PFSK-1 (cell line): ENCODE measurements around the gene KRT86.

ENCODE experiments used
- FOXP2 ChIP-seq: optimal IDR thresholded peaks from 2 replicates; pipeline ENCODE3; 2011; ENCODE audit warnings: borderline replicate concordance, control low read depth, inconsistent platforms; ENCODE audit not compliant: insufficient read depth; ENCODE audit errors: extremely low read length, extremely low read depth
- POLR2AphosphoS5 ChIP-seq: IDR thresholded peaks from 2 replicates; pipeline ENCODE4 v1.6.1; 2012; ENCODE audit warnings: low read depth, mild to moderate bottlenecking, control low read depth, low read length, moderate library complexity
- SIN3A ChIP-seq: IDR thresholded peaks from 2 replicates; pipeline ENCODE4 v1.6.1; 2012; ENCODE audit warnings: mild to moderate bottlenecking, low read length, moderate library complexity, borderline replicate concordance; ENCODE audit not compliant: insufficient read depth
- TAF1 ChIP-seq: IDR thresholded peaks from 2 replicates; pipeline ENCODE4 v1.6.1; 2012; ENCODE audit warnings: low read length, control low read depth, borderline replicate concordance; ENCODE audit not compliant: insufficient read depth
- TF ChIP-seq, protein P1 (sequence below), 2 experiments: IDR thresholded peaks; 2 replicates each; pipeline versions ENCODE4 v1.6.1 to v1.8.0; 2011 to 2012; ENCODE audit warnings: low read depth in 2 of 2, low read length in 2 of 2, control low read depth in 1 of 2, inconsistent platforms in 1 of 2, mild to moderate bottlenecking in 1 of 2, moderate library complexity in 1 of 2; ENCODE audit not compliant: insufficient read depth in 1 of 2

Gene KRT86

DNA sequence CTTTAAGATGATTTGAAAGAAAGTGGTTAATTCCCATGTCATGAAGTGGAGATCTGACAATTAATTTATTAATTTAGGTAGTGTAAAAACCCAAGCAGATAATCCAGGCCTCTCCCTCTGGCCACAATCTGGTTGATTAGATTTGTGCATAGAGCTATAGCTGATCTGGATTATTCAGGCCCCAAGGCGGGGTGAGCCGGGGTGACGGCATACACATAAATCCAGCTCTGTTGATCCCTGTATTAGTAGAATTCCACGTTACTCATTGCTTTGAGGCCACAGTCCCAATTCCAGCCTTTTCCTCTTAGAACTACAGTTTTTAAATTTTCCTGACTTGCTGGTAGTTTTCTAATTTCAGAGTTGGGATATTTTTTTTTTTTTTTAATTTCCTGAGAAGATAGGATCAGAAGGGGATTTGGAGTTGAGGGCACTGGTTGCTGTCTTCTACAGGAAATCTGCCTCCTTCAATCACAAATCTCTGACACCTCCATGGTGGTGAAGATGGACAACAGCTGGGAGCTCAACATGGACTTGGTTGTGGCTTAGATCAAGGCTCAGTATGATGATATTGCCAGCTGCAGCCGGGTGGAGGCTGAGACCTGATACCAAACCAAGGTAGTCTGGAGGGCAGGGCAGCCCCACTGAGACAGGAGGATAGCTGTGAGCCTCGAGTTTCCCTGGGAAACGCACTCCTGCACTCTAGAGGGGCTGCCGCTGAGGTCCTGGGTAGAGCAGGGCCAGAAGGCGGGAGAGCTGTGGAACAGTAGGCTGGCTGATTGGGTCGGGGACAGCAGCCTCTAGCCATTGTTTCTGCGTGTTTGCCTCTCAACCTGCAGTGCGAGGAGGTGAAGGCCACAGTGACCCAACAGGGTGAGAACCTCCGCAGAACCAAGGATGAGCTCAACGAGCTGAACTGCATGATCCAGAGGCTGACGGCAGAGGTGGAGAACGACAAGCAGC is 73.4 kb downstream of the KRT86 start:
- TF ChIP-seq TAF1 (no peak), POLR2AphosphoS5 (no peak), SIN3A (no peak), FOXP2 (no peak)
- TF ChIP-seq, protein P1, sequence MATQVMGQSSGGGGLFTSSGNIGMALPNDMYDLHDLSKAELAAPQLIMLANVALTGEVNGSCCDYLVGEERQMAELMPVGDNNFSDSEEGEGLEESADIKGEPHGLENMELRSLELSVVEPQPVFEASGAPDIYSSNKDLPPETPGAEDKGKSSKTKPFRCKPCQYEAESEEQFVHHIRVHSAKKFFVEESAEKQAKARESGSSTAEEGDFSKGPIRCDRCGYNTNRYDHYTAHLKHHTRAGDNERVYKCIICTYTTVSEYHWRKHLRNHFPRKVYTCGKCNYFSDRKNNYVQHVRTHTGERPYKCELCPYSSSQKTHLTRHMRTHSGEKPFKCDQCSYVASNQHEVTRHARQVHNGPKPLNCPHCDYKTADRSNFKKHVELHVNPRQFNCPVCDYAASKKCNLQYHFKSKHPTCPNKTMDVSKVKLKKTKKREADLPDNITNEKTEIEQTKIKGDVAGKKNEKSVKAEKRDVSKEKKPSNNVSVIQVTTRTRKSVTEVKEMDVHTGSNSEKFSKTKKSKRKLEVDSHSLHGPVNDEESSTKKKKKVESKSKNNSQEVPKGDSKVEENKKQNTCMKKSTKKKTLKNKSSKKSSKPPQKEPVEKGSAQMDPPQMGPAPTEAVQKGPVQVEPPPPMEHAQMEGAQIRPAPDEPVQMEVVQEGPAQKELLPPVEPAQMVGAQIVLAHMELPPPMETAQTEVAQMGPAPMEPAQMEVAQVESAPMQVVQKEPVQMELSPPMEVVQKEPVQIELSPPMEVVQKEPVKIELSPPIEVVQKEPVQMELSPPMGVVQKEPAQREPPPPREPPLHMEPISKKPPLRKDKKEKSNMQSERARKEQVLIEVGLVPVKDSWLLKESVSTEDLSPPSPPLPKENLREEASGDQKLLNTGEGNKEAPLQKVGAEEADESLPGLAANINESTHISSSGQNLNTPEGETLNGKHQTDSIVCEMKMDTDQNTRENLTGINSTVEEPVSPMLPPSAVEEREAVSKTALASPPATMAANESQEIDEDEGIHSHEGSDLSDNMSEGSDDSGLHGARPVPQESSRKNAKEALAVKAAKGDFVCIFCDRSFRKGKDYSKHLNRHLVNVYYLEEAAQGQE (IDR thresholded peaks at IDR 0.05; ENCODE audit: insufficient read depth in 1 of 2, low read depth in 2 of 2, low read length in 2 of 2) = no peak

DNA sequence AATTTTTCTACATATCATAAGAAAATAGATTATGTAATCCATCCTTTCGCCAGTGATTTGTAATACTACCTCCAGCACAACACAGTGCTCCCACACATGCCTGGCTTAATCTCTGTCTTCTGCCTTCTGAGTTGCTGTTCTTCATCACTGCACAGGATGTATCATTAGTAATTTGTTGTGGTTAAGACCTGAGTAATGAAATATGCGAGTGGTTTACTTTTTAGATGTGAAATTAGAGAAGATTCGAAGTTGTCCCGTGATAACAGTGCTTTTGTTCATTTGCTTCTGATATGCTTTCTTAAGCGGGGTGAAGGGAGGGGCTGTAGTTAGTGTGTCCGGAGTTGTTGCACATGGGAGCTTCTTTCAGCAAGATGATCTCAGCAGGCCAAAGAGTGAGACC is 74.8 kb downstream of the KRT86 start:
- TF ChIP-seq POLR2AphosphoS5 (no peak), SIN3A (no peak), FOXP2 (no peak), TAF1 (no peak)
- TF ChIP-seq, protein P1 (IDR thresholded peaks at IDR 0.05; ENCODE audit: insufficient read depth in 1 of 2, low read depth in 2 of 2, low read length in 2 of 2) = no peak

DNA sequence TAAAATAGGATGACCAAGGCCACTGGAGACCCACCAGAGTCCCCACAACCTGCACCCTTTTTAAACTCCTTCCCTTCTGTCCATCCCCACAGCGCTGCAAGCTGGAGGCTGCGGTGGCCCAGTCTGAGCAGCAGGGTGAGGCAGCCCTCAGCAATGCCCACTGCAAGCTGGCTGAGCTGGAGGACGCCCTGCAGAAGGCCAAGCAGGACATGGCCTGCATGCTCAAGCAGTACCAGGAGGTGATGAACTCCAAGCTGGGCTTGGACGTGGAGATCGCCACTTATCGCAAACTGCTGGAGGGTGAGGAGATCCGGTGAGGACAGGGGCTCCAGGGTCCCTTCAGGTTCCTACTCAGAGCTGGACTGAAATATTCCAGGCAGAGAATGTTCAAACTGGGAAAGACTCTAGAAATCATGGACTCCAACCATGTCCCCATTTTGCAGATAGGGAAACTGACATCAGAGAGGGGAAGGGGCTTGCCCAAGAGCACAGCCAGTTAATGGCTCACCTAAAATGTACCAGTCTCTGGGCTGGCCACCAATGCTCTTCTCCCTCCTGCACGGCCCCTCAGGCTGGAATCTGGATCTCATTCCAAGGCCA is 75.7 kb downstream of the KRT86 start:
- TF ChIP-seq SIN3A (no peak), TAF1 (no peak), FOXP2 (no peak), POLR2AphosphoS5 (no peak)
- TF ChIP-seq, protein P1 (IDR thresholded peaks at IDR 0.05; ENCODE audit: insufficient read depth in 1 of 2, low read depth in 2 of 2, low read length in 2 of 2) = no peak

DNA sequence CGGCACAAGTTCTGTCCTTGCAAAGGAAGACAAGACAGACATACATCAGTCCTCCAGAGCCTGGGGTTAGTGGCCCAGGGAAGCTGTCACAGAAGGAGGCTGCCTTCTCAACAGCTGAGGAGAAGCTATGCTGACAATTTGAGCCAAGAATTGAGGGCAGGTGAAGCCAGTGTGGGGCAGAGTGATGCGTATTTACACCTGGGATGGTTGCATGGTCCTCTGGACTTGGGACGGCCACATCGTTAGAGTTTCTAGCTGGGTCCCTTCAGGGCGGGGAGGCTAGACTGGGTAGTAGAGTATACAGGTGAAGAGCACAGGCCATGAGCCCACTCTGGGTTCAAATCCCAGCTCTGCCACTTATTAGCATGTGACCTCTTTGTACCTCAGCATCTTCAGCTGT is 76.3 kb downstream of the KRT86 start:
- TF ChIP-seq, protein P1 (IDR thresholded peaks at IDR 0.05; ENCODE audit: insufficient read depth in 1 of 2, low read depth in 2 of 2, low read length in 2 of 2) = no peak
- TF ChIP-seq SIN3A (no peak), TAF1 (no peak), POLR2AphosphoS5 (no peak), FOXP2 (no peak)
